Ovary (tissue), 9 donors: ENCODE measurements around the gene LPCAT3. TPM values are rescaled to one million over a fixed set of nuclear protein-coding genes. Genes with fewer than 3 reads are reported as not detected.

Experiments used
- DNase-seq, 5 donors: peaks; one replicate each; pipeline ENCODE4 v3.0.0-alpha.2; 2019 to 2020
- H3K27ac ChIP-seq, 2 donors: fragments of 200-600 bp; one replicate each; pipeline versions ENCODE4 v1.5.1 to v1.8.0; 2019 to 2022
- H3K27me3 ChIP-seq: fragments of 200-600 bp; one replicate; pipeline ENCODE4 v1.8.0; 2022
- H3K36me3 ChIP-seq: fragments of 200-600 bp; sonication (generic); one replicate; pipeline ENCODE4 v1.5.1; 2019
- H3K4me1 ChIP-seq: one replicate; pipeline ENCODE4 v1.8.1; 2013; ENCODE audit warnings: mild to moderate bottlenecking, moderate library complexity; ENCODE audit not compliant: insufficient read depth
- H3K4me3 ChIP-seq: fragments of 200-600 bp; sonication (generic); one replicate; pipeline ENCODE4 v1.5.1; 2017
- H3K9me3 ChIP-seq, 2 donors: fragments of 200-600 bp in 1 of 2; sonication (generic) in 1 of 2; one replicate each; pipeline versions ENCODE4 v1.5.1 to v1.8.1; 2013 to 2019; ENCODE audit warnings: mild to moderate bottlenecking in 1 of 2, moderate library complexity in 1 of 2
- CTCF ChIP-seq, 3 donors: fragments of 450-650 bp in 2 of 3; fragments of 200-600 bp in 1 of 3; IDR thresholded peaks; one replicate each; pipeline versions ENCODE4 v1.5.1 to v1.8.0; 2016 to 2022; ENCODE audit warnings: antibody characterized with exemption in 3 of 3, mild to moderate bottlenecking in 1 of 3
- EP300 ChIP-seq: sonication (generic); formaldehyde crosslinking; IDR thresholded peaks from one replicate; pipeline ENCODE4 v1.6.1; 2017; ENCODE audit warnings: antibody characterized with exemption
- POLR2A ChIP-seq: fragments of 450-650 bp; IDR thresholded peaks from one replicate; pipeline ENCODE4 v1.6.1; 2017; ENCODE audit warnings: antibody characterized with exemption, mild to moderate bottlenecking, moderate library complexity
- WGBS, 3 donors: extraction: QIAGEN DNeasy Blood & Tissue Kit in 1 of 3; methylation state at CpG; one replicate each; pipeline versions ENCODE4 v1.1.5 to v1.1.7; 2013 to 2017; 5-methylcytosine and 5-hydroxymethylcytosine counted together
- intact Hi-C, 4 donors: fragments of 100-400 bp; cut with DNase I; formaldehyde crosslinking; loops; one replicate each; pipeline versions ENCODE4 v1.11.0 to v1.15.1; 2022 to 2023
- polyA plus RNA-seq, 2 donors: library from polyadenylated mRNA; stranded (reverse); fragments of 200-250 nt in 1 of 2; fragments of 350-450 nt in 1 of 2; fragmentation: Illumina TruSeq in 1 of 2; extraction: RNeasy Lipid Tissue Mini Kit (QIAGEN cat#74804) in 1 of 2; gene quantifications; one replicate each; pipeline ENCODE4 v1.2.3, GENCODE V29; 2013 to 2014
- total RNA-seq, 7 donors: library from RNA; depleted of rRNA in 2 of 7; stranded (reverse); fragments of >200 nt in 2 of 7; fragmentation: NEBNext Ultra II Directional in 3 of 7; extraction: Animal tissue kit (Norgen Biotek cat#: 25700) in 3 of 7; gene quantifications; one replicate each; pipeline versions ENCODE4 v1.1.0 to v1.2.4, GENCODE V29; 2016 to 2023
- donor health status: DM: no; HTN: no; CAD: no; lungs with moderate emphysema.
- donor health status: DM: no; HTN: no; CAD: no.
- donor health status: Bipolar disorder and iron deficiency.
- donor health status: DM: yes; HTN: yes; CAD: no.
- donor health status: DM: no; HTN: no; CAD: no.
- donor health status: DM: yes; HTN: yes; CAD: no.

Gene LPCAT3
- total and polyA plus RNA-seq, 9 donors, result 15.5 to 51.2 (median 39.5) TPM

GRCh38 chr12:6965026-6965661, 53.1 kb downstream of the LPCAT3 start:
- H3K27me3 ChIP-seq, result no peaks in the 10 kb centered on the region
- H3K4me3 ChIP-seq, result no peak overlapping the region
- peak; percentile 85 to 90 (median 87) for TF ChIP-seq CTCF (IDR thresholded peaks at IDR 0.05)
- no peak for TF ChIP-seq EP300
- H3K4me1 ChIP-seq, result peaks cover 12% of the 10 kb centered on the region
- no peaks in the 10 kb centered on the region for H3K9me3 ChIP-seq
- 12 to 18% (median 16%) methylated on average over 12 of the region's 12 CpGs for WGBS, 3 donors
- H3K36me3 ChIP-seq, result no peaks in the 10 kb centered on the region
- H3K27ac ChIP-seq, result peak overlapping the region; percentile 57 to 67
- DNase-seq, result peak; percentile 86 to 90 (median 90)
- intact Hi-C loops, result loop anchor here (2.0 to 10.0 kb wide), 4 partner anchors 20 to 100 kb away; partner anchors contain the start of genes TPI1 (in 4 of the 4) and C12orf57 (in 1 of the 4)

GRCh38 chr12:6964605-6965025, 53.7 kb downstream of the LPCAT3 start:
- Histone ChIP-seq H3K9me3 (no peaks in the 10 kb centered on the region), H3K4me1 (peaks cover 12% of the 10 kb centered on the region), H3K4me3 (no peak overlapping the region), H3K27me3 (no peaks in the 10 kb centered on the region), H3K36me3 (no peaks in the 10 kb centered on the region), H3K27ac (peak overlapping the region; percentile 57 to 67)
- no peak for TF ChIP-seq CTCF (IDR thresholded peaks at IDR 0.05)
- TF ChIP-seq POLR2A, result no peak
- no peak for TF ChIP-seq EP300
- 63 to 73% (median 66%) methylated on average over 8 of the region's 8 CpGs for WGBS, 3 donors
- peak in 1 of 5 donors; percentile 45 for DNase-seq
- intact Hi-C loops, result loop anchor here (2.0 to 10.0 kb wide), 4 partner anchors 20 to 100 kb away; partner anchors contain the start of genes TPI1 (in 4 of the 4) and C12orf57 (in 1 of the 4)

GRCh38 chr12:6963791-6964413, 54.4 kb downstream of the LPCAT3 start:
- no peaks in the 10 kb centered on the region for H3K27me3 ChIP-seq
- H3K27ac ChIP-seq, result no peak overlapping the region
- no peaks in the 10 kb centered on the region for H3K9me3 ChIP-seq
- no peaks in the 10 kb centered on the region for H3K36me3 ChIP-seq
- peak overlapping the region; percentile 14 for H3K4me3 ChIP-seq
- TF ChIP-seq EP300 (no peak), POLR2A (no peak), CTCF (IDR thresholded peaks at IDR 0.05) (no peak)
- DNase-seq, result peak in 4 of 5 donors; percentile 44 to 62 (median 52)
- WGBS, 3 donors, result 68 to 80% (median 71%) methylated on average over 16 to 17 of the region's 17 CpGs
- intact Hi-C loops, result loop anchor here in 3 of 4 donors (2.0 to 10.0 kb wide), 3 partner anchors 19 to 99 kb away; partner anchors contain the start of genes TPI1 (in 2 of the 3) and C12orf57 (in 1 of the 3)
- peaks cover 8% of the 10 kb centered on the region for H3K4me1 ChIP-seq

GRCh38 chr12:6963016-6963731, 55.1 kb downstream of the LPCAT3 start:
- no peak for TF ChIP-seq CTCF (IDR thresholded peaks at IDR 0.05)
- TF ChIP-seq POLR2A, result no peak
- TF ChIP-seq EP300, result no peak
- intact Hi-C loops, result loop anchor here in 2 of 4 donors (10.0 kb wide), 1 partner anchor 98 kb away; the partner anchor contains the start of gene TPI1 (in 2 of the 2)

More at GRCh38 chr12:6963016-6963731, 55.1 kb downstream of the LPCAT3 start:
- no peaks in the 10 kb centered on the region for H3K9me3 ChIP-seq
- WGBS, 3 donors, result 80 to 81% (median 81%) methylated on average over 30 to 32 of the region's 32 CpGs
- H3K4me1 ChIP-seq, result peaks cover 8% of the 10 kb centered on the region
- no peaks in the 10 kb centered on the region for H3K36me3 ChIP-seq
- no peak overlapping the region for H3K27ac ChIP-seq
- H3K4me3 ChIP-seq, result peak overlapping the region; percentile 14
- peak in 4 of 5 donors; percentile 37 to 56 (median 48) for DNase-seq
- no peaks in the 10 kb centered on the region for H3K27me3 ChIP-seq
